HG03135 (cell line): ENCODE data around the gene STK38.
"Not testable (repeated sequence)": the region's sequence is repeated elsewhere in the genome, so short reads cannot be mapped to it uniquely, and the experiment has no call there.

Experiments
- ATAC-seq: cut with Tn5 transposase; IDR thresholded peaks from one replicate; pipeline ENCODE4 v1.9.1; 2021; ENCODE audit warnings: mild to moderate bottlenecking, moderate library complexity; ENCODE audit not compliant: unreplicated experiment

The STK38 gene

DNA sequence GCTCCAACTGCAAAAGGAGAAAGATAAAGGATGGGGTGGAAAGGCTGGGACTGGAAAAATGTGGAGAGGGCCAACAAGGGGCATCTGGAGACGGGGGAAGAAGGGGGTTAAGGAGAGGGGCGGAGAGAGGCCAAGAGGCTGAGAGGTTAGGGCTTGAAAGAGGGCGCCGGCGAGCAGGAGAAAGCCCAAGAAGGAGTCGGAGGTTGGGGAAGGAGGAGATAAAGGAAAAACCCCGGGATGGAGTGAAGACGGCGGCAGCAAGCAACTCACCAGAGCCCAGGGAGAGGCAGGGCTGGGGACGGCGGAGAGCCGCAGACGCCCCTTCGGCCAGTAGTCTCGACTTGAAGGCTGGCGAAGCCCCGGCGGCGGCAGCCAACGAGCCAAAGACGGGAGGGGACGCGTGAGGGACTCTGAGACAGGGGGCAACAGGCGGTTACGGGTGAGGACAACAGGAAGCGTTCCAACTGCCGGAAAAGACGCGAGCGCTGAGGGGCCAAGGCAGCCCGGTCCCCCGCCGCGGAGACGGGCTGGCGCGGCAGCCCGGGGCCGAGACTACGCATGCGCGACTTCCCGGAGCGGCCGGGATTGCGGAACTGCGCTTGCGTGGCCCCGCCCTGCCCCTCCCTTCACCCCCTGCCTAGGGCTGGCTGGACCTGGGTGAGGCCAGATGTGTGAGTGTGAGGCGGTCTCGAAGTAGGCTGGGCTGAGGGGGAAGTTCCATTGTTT, at the start of gene STK38:
STK38 (minus strand) TSS at position 560 of the 726 bp plus-strand sequence. CDS start 7,277 bp downstream, outside the sequence.
- peak; percentile 76 for ATAC-seq

DNA sequence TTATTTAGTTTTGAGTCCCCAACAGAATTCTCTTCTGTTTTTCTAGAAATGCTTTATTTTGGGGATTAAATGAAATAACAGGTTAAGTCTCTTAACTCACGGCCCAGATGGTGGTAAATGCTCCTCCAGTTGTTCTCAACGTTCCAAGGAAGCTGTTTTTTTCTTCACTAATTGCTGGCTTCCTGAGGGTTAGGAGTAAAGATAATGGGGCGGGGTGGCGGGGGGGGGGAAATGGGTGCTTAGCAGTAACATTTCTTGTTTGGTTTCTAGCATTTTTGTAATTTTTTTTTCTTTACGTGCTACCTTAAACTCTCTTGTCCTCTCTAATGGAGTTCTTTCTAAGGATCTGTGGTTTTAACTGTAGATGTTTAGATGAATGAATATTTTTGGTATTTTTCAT, 49.1 kb upstream of the STK38 start:
- no peak for ATAC-seq

DNA sequence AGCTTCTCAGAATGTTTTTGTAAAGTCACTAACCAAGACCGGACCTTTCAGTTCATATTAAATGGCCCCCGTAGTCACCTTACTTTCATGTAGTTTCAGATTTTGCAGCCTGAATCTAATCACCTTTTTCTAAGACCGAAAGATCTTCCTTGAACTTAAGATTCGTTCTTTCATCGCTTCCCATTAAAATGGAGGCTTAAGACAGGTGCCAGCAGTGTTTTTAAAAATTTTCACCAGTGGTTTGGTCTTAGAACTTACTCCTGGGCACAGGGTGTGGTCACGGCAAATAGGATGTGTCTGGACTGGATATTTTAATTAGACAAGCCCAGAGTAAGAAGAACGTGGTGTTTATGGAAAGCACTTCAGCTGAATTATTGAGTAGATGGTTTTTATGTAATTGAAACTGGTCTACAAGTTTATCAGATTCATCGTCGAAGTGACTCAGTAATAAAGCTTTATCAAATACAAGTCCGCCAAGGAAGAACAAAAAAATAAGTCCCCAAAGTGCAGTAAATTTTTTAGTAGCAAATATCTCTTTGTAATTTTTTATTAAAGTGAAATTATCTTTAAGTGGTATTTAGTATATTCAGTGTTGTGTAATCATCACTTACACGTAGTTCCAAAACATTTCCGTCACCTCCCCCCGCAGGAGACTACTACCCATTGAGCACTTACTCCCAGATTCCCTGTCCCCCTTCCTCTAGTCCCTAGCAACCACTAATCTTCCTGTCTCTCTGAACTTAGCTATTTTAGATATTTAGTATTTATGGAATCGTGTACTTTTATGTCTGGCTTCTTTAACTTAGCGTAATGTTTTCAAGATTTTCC, 47.8 kb upstream of the STK38 start:
- ATAC-seq, result no peak

- ATAC-seq, result peak; percentile 77
Observed at GRCh38 chr6:36594029-36594815, 46.9 kb upstream of the STK38 start, which contains the start of gene SRSF3. TSS of gene SRSF3 (plus strand) at chr6:36594362. CDS start at chr6:36596763, 2,401 bp downstream.

DNA sequence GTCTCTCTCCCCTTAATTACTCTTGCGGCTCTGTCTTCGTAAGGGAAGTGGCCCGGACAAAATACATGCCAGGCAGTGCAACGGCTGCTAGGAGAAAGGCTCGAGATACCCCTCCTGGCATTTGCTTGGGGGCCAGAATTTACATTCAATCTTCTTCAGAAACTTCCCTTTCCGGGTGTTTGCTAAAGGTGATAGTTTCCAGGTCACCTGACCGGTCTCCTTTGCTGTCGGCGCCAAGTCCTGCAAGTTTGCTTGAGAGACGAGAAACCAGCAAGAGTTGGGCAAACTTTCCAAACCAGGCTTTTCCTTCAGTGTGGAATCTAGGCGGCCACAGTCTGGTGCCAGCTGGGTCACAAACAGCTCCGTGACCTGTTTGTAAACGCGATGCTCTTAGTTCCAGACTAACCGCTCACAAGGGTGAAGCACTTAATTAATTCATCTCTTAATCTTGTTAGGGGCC, 46.3 kb upstream of the STK38 start:
- ATAC-seq, result peak; percentile 25

GRCh38 chr6:36592221-36592655, 45.0 kb upstream of the STK38 start:
- ATAC-seq, result peak; percentile 41

GRCh38 chr6:36590237-36590636, 43.0 kb upstream of the STK38 start:
- ATAC-seq, result no peak

DNA sequence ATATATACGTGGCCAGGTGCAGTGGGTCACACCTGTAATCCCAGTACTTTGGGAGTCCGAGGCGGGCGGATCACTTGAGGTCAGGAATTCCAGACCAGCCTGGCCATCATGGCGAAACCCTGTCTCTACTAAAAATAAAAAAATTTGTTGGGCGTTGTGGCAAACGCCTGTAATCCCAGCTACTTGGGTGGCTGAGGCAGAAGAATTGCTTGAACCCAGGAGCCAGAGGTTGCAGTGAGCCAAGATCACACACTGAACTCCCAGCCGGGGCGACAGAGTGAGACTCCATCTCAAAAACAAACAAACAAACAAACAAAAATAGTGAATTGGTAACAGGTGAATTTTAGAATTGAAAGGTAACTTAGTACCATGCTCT, 41.7 kb upstream of the STK38 start:
- ATAC-seq, result not testable (repeated sequence)

DNA sequence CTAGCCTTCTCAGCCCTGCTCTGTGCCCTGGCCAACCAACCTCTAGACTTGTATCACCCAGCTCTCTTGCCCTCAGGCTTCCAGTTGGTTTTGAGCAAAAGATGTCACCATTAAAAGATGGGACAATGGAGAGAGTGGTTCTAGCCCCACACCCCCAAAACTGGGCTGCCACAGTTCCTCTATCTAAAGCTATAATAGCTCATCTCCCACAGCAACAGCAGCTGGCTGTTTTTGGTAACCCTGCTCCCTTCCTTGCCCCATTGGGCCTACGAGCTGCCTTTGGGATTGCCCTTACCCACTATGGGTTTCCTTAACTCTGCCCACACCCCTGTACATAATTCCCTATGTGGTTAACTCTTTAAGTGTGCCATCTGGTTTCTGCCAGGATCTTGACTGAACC, 39.3 kb upstream of the STK38 start:
- no peak for ATAC-seq

GRCh38 chr6:36581716-36582115, 34.4 kb upstream of the STK38 start:
- ATAC-seq, result no peak

- no peak for ATAC-seq
Observed at GRCh38 chr6:36580184-36580526, 32.9 kb upstream of the STK38 start.

GRCh38 chr6:36578431-36578830, 31.2 kb upstream of the STK38 start:
- ATAC-seq, result no peak

DNA sequence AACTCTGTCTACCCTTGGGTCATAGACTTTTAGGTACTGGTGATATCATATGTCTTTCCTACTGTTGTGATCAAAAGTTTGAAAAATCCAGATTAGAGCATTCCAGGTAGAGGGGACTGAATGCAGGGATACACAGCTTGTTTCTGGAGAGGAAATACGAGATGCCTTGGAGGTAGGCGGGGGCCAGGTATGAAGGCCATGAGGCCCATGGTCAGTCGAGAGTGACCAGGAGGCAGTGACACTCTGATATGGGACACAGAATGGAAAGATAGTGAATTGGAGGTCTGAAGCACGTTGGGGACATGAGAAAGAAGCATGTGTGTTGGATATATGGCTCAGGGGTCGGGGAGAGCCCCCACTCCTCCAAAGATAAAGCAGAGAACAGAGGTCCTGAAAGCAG, 30.8 kb upstream of the STK38 start:
- no peak for ATAC-seq

GRCh38 chr6:36577301-36577700, 30.0 kb upstream of the STK38 start:
- no peak for ATAC-seq

GRCh38 chr6:36576578-36576977, 29.3 kb upstream of the STK38 start:
- no peak for ATAC-seq

DNA sequence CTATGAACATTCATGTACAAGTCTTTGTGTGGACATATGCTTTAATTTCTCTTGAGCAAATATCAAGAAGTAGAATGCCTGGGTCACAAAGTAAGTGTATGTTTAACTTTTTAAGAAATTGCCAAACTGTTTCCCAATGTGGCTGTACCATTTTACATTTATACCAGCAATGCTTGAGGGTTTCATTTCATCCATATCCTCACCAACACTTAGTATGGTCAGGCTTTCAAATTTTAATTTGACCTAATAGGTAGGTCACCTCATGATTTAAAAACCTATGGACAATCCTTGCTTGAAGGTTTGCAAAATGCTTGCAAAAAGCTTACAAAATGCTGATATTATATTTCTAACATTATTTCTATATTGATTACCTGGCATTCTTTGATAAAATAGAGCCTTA, 27.4 kb upstream of the STK38 start:
- ATAC-seq, result no peak

DNA sequence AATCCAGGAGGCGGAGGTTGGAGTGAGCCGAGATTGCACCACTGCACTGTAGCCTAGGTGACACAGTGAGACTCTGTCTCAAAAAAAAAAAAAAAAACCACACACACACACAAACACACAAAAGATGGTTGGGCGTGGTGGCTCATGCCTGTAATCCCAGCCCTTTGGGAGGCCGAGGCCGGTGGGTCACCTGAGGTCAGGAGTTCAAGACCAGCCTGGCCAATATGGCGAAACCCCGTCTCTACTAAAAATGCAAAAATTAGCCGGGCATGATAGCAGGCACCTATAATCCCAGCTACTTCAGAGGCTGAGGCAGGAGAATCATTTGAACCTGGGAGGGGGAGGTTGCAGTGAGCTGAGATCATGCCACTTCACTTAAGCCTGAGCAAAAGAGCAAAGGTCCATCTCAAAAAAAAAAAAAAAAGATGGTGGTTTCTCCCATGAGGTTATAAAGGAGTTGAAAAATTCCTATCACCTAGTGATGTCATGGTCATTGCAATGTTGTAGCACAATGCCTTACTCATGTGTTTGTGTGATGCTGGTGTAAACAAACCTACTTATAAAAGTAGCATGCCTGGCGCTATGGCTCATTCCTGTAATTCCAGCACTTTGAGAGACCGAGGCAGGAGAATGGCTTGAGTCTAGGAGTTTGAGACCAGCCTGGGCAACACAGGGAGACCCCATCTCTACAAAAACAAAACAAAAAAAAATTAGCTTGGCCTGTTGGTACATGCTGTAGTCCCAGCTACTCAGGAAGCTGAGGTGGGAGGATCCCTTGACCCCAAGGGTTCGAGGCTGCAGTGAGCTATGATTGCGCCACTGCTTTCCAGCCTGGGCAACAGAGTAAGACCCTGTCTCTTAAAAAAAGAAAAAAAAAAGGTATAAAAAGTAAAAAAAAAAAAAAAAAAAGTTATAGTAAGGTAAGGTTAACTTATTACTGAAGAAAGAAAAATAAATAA, 25.4 kb upstream of the STK38 start:
- ATAC-seq, result not testable (repeated sequence)

DNA sequence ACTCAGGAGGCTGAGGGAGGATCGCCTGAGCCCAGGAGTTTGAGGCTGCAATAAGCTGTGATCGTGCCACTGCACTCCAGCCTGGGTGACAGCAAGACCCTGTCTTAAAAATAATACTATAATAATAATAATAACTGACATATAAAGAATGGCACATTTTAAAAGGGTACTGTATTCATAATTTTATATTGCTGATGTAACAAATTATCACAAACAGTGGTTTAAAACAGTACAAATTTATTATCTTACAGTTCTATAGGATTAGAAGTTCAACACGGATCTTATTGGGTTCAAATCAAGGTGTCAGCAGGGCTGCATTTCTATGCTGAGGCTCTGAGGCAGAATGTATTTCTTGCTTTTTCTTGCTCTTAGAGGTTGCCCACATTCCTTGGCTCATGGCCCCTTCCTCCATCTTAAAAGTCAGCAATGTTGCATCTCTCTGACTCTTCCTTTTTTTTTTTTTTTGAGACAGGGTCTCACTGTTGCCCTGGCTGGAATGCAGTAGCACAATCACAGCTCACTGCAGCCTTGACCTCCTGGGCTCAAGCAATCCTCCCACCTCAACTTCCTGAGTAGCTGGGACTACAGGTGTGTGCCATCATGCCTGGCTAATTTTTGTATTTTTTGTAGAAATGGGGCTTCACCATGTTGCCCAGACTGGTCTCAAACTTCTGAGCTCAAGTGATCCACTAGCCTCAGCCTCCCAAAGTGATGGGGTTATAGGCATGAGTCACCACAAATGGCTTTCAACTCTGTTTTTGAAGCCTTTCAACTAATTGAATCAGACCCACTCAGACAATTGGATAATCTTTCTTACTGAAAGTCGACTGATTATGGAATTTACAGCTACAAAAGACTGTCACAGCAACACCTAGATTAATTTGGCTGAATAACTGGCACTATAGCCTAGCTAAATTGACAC, 24.1 kb upstream of the STK38 start:
- ATAC-seq, result no peak

- ATAC-seq, result no peak
Observed at GRCh38 chr6:36570264-36570663, 23.0 kb upstream of the STK38 start.
